ENCODE measurements around the gene RYK.

DNA sequence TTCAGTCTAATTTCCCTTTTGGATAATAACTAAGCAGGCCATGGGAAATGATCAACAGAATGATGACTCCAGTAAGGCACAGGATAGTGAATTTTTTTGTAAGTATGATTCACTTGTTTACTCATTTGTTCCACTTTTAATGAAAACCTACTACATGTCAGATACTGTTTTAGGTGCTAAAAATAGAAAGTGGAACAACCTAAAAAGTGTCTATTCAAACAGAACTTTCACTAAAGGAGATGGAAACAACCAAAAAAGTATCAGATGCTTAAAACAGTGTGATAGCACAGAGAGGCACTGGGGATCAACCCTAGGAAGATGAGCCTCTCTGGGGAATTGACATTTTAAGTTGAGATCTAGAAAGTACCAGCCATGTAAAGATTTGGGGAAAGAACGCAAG is 11.1 kb downstream of the RYK start:
- TF ChIP-seq, protein P1, sequence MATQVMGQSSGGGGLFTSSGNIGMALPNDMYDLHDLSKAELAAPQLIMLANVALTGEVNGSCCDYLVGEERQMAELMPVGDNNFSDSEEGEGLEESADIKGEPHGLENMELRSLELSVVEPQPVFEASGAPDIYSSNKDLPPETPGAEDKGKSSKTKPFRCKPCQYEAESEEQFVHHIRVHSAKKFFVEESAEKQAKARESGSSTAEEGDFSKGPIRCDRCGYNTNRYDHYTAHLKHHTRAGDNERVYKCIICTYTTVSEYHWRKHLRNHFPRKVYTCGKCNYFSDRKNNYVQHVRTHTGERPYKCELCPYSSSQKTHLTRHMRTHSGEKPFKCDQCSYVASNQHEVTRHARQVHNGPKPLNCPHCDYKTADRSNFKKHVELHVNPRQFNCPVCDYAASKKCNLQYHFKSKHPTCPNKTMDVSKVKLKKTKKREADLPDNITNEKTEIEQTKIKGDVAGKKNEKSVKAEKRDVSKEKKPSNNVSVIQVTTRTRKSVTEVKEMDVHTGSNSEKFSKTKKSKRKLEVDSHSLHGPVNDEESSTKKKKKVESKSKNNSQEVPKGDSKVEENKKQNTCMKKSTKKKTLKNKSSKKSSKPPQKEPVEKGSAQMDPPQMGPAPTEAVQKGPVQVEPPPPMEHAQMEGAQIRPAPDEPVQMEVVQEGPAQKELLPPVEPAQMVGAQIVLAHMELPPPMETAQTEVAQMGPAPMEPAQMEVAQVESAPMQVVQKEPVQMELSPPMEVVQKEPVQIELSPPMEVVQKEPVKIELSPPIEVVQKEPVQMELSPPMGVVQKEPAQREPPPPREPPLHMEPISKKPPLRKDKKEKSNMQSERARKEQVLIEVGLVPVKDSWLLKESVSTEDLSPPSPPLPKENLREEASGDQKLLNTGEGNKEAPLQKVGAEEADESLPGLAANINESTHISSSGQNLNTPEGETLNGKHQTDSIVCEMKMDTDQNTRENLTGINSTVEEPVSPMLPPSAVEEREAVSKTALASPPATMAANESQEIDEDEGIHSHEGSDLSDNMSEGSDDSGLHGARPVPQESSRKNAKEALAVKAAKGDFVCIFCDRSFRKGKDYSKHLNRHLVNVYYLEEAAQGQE (IDR thresholded peaks at IDR 0.05; ENCODE audit: low read depth, low read length): no peak
- TF ChIP-seq, protein P2, sequence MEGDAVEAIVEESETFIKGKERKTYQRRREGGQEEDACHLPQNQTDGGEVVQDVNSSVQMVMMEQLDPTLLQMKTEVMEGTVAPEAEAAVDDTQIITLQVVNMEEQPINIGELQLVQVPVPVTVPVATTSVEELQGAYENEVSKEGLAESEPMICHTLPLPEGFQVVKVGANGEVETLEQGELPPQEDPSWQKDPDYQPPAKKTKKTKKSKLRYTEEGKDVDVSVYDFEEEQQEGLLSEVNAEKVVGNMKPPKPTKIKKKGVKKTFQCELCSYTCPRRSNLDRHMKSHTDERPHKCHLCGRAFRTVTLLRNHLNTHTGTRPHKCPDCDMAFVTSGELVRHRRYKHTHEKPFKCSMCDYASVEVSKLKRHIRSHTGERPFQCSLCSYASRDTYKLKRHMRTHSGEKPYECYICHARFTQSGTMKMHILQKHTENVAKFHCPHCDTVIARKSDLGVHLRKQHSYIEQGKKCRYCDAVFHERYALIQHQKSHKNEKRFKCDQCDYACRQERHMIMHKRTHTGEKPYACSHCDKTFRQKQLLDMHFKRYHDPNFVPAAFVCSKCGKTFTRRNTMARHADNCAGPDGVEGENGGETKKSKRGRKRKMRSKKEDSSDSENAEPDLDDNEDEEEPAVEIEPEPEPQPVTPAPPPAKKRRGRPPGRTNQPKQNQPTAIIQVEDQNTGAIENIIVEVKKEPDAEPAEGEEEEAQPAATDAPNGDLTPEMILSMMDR (IDR thresholded peaks at IDR 0.05): no peak
- TF ChIP-seq RAD21 (IDR thresholded peaks at IDR 0.05; ENCODE audit: low read length): no peak
- TF ChIP-seq, protein P3, sequence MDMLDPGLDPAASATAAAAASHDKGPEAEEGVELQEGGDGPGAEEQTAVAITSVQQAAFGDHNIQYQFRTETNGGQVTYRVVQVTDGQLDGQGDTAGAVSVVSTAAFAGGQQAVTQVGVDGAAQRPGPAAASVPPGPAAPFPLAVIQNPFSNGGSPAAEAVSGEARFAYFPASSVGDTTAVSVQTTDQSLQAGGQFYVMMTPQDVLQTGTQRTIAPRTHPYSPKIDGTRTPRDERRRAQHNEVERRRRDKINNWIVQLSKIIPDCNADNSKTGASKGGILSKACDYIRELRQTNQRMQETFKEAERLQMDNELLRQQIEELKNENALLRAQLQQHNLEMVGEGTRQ (IDR thresholded peaks at IDR 0.05; ENCODE audit: borderline replicate concordance, low read depth, low read length): no peak
- no peak for TF ChIP-seq SIN3A (IDR thresholded peaks at IDR 0.05; ENCODE audit: borderline replicate concordance, low read depth, low read length)
- no peak for TF ChIP-seq TAF1 (IDR thresholded peaks at IDR 0.05; ENCODE audit: borderline replicate concordance, low read depth, low read length)
- TF ChIP-seq EZH2phosphoT487 (IDR thresholded peaks at IDR 0.05; ENCODE audit: borderline replicate concordance, low read depth): no peak
- no peak for TF ChIP-seq ELF1 (IDR thresholded peaks at IDR 0.05)
- TF ChIP-seq POLR2AphosphoS5 (IDR thresholded peaks at IDR 0.05; ENCODE audit: low read depth, low read length): no peak
